ENCODE measurements around the gene RCCD1.
A peak's percentile ranks its signal among the peaks of the same experiment; 100 is the strongest.
"Not testable (repeated sequence)": the region's sequence is repeated elsewhere in the genome, so short reads cannot be mapped to it uniquely, and the experiment has no call there.

Gene RCCD1

GRCh38 chr15:90916461-90916860 is 38.2 kb upstream of the RCCD1 start:
- intact Hi-C loops (cut with DNase I) = no loop called here
- DNase-seq = peak in 1 of 10 donors; percentile 70

GRCh38 chr15:90917569-90917968 is 37.1 kb upstream of the RCCD1 start:
- intact Hi-C loops (cut with DNase I) = no loop called here
- peak in 2 of 10 donors; percentile 18 to 75 for DNase-seq

GRCh38 chr15:90918034-90918788 is 36.5 kb upstream of the RCCD1 start:
- DNase-seq = peak in 2 of 10 donors; percentile 5 to 72
- intact Hi-C loops (cut with DNase I) = no loop called here

- DNase-seq = no peak
- intact Hi-C loops (cut with DNase I) = no loop called here
These were observed 35.8 kb upstream of the RCCD1 start for GRCh38 chr15:90918835-90919234.

GRCh38 chr15:90921887-90922286 is 32.8 kb upstream of the RCCD1 start:
- DNase-seq = no peak
- intact Hi-C loops (cut with DNase I) = no loop called here

GRCh38 chr15:90922712-90923322 is 31.9 kb upstream of the RCCD1 start:
- intact Hi-C loops (cut with DNase I) = not testable (repeated sequence)

GRCh38 chr15:90924375-90924774 is 30.3 kb upstream of the RCCD1 start:
- intact Hi-C loops (cut with DNase I) = no loop called here
- DNase-seq = no peak

More at GRCh38 chr15:90922712-90923322, 31.9 kb upstream of the RCCD1 start:
- peak in 1 of 10 donors; percentile 43 for DNase-seq

GRCh38 chr15:90926766-90927165 is 27.9 kb upstream of the RCCD1 start:
- intact Hi-C loops (cut with DNase I) = not testable (repeated sequence)

GRCh38 chr15:90928106-90928505 is 26.6 kb upstream of the RCCD1 start:
- intact Hi-C loops (cut with DNase I); DNase-seq: not testable (repeated sequence)

More at GRCh38 chr15:90926766-90927165, 27.9 kb upstream of the RCCD1 start:
- DNase-seq = peak in 1 of 10 donors; percentile 12

GRCh38 chr15:90929246-90930019 is 25.3 kb upstream of the RCCD1 start:
- intact Hi-C loops (cut with DNase I) = loop anchor here (2.0 kb wide), 1 partner anchor 27 kb away; the partner anchor contains the start of gene MAN2A2
- DNase-seq = peak in 1 of 10 donors; percentile 16

GRCh38 chr15:90930861-90931574 is 23.7 kb upstream of the RCCD1 start:
- peak in 1 of 10 donors; percentile 49 for DNase-seq
- intact Hi-C loops (cut with DNase I) = loop anchor here (2.0 kb wide), 1 partner anchor 28 kb away; the partner anchor contains the start of gene MAN2A2

- DNase-seq = no peak
- intact Hi-C loops (cut with DNase I) = loop anchor here (2.0 kb wide), 1 partner anchor 29 kb away; the partner anchor contains the start of gene MAN2A2
These were observed 23.2 kb upstream of the RCCD1 start for GRCh38 chr15:90931575-90931827.

- DNase-seq = peak; percentile 78 to 98 (median 92)
- intact Hi-C loops (cut with DNase I) = loop anchor here (2.0 kb wide), 1 partner anchor 29 kb away; the partner anchor contains the start of gene MAN2A2
These were observed 22.6 kb upstream of the RCCD1 start, which contains the start of gene HDDC3 for GRCh38 chr15:90931828-90932659. HDDC3 (minus strand) TSS chr15:90932549; CDS start chr15:90932540, 9 bp downstream.

- intact Hi-C loops (cut with DNase I) = no loop called here
- DNase-seq = no peak
These were observed 22.1 kb upstream of the RCCD1 start for GRCh38 chr15:90932660-90932991.

- intact Hi-C loops (cut with DNase I) = no loop called here
- DNase-seq = peak in 1 of 10 donors; percentile 4
These were observed 21.4 kb upstream of the RCCD1 start for GRCh38 chr15:90933301-90933700.

GRCh38 chr15:90934256-90934948 is 20.3 kb upstream of the RCCD1 start:
- DNase-seq = peak; percentile 72 to 97 (median 89)
- intact Hi-C loops (cut with DNase I) = loop anchor here (2.0 kb wide), 1 partner anchor 286 kb away; no protein-coding TSS in a partner anchor

GRCh38 chr15:90934949-90935751 is 19.5 kb upstream of the RCCD1 start, which contains the start of gene UNC45A:
UNC45A (plus strand) TSS chr15:90935285; CDS start chr15:90935325, 40 bp downstream.
- intact Hi-C loops (cut with DNase I) = loop anchor here (1.0 to 2.0 kb wide), 2 partner anchors 33 to 286 kb away; no protein-coding TSS in a partner anchor
- peak; percentile 81 to 99 (median 92) for DNase-seq

GRCh38 chr15:90936823-90937222 is 17.9 kb upstream of the RCCD1 start:
- DNase-seq = no peak
- intact Hi-C loops (cut with DNase I) = no loop called here

Data from posterior cingulate gyrus (tissue), 11 donors.